Type B pancreatic cell (in vitro differentiated cells): ENCODE results near the gene SLC16A6. TPM values are rescaled to one million over a fixed set of nuclear protein-coding genes. Genes with fewer than 3 reads are reported as not detected.
A peak's percentile ranks its signal among the peaks of the same experiment; 100 is the strongest.

Source experiments
- DNase-seq: peaks from one replicate; pipeline ENCODE4 v3.0.0; 2021; ENCODE audit warnings: mixed read lengths; ENCODE audit not compliant: unreplicated experiment; ENCODE audit errors: extremely low spot score
- H3K27ac Mint-ChIP-seq: 2 replicates; pipeline ENCODE4 v1.8.0; 2021; ENCODE audit warnings: mild to moderate bottlenecking, mixed read lengths
- H3K27me3 Mint-ChIP-seq: 2 replicates; pipeline ENCODE4 v1.8.0; 2021; ENCODE audit warnings: mixed read lengths
- H3K36me3 Mint-ChIP-seq: 2 replicates; pipeline ENCODE4 v1.8.0; 2021; ENCODE audit warnings: mixed read lengths
- H3K4me1 Mint-ChIP-seq: one replicate; pipeline ENCODE4 v1.8.0; 2021; ENCODE audit warnings: mixed read lengths; ENCODE audit not compliant: unreplicated experiment
- H3K4me3 Mint-ChIP-seq: 2 replicates; pipeline ENCODE4 v1.8.0; 2021; ENCODE audit warnings: mild to moderate bottlenecking, mixed read lengths
- H3K9me3 Mint-ChIP-seq: 2 replicates; pipeline ENCODE4 v1.8.0; 2021; ENCODE audit warnings: mixed read lengths
- total RNA-seq: library from RNA; stranded (reverse); gene quantifications from 2 replicates; pipeline ENCODE4 v1.2.1, GENCODE V29; 2021; ENCODE audit warnings: low replicate concordance
- TF ChIP-seq, protein P1 (sequence below): fragments of 200-600 bp; sonication (generic); conservative IDR thresholded peaks from 2 replicates; pipeline ENCODE4 v1.5.0; 2021; ENCODE audit warnings: antibody characterized with exemption, mild to moderate bottlenecking

Gene SLC16A6
- total RNA-seq, 1 donor from 2014 or later: 1.6 TPM

- H3K9me3 Mint-ChIP-seq: no peaks in the 10 kb centered on the region
- TF ChIP-seq, protein P1, sequence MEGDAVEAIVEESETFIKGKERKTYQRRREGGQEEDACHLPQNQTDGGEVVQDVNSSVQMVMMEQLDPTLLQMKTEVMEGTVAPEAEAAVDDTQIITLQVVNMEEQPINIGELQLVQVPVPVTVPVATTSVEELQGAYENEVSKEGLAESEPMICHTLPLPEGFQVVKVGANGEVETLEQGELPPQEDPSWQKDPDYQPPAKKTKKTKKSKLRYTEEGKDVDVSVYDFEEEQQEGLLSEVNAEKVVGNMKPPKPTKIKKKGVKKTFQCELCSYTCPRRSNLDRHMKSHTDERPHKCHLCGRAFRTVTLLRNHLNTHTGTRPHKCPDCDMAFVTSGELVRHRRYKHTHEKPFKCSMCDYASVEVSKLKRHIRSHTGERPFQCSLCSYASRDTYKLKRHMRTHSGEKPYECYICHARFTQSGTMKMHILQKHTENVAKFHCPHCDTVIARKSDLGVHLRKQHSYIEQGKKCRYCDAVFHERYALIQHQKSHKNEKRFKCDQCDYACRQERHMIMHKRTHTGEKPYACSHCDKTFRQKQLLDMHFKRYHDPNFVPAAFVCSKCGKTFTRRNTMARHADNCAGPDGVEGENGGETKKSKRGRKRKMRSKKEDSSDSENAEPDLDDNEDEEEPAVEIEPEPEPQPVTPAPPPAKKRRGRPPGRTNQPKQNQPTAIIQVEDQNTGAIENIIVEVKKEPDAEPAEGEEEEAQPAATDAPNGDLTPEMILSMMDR: no peak
- H3K4me1 Mint-ChIP-seq: peaks cover 6% of the 10 kb centered on the region
- no peak overlapping the region for H3K4me3 Mint-ChIP-seq
- no peaks in the 10 kb centered on the region for H3K36me3 Mint-ChIP-seq
- DNase-seq: no peak
- H3K27ac Mint-ChIP-seq: no peak overlapping the region
- H3K27me3 Mint-ChIP-seq: peaks cover 30% of the 10 kb centered on the region
Observed at GRCh38 chr17:68295086-68295485, 4.2 kb upstream of the SLC16A6 start.

GRCh38 chr17:68294617-68295016 is 3.7 kb upstream of the SLC16A6 start:
- H3K4me1 Mint-ChIP-seq: peaks cover 10% of the 10 kb centered on the region
- no peaks in the 10 kb centered on the region for H3K9me3 Mint-ChIP-seq
- H3K4me3 Mint-ChIP-seq: no peak overlapping the region
- TF ChIP-seq, protein P1: no peak
- H3K27ac Mint-ChIP-seq: no peak overlapping the region
- H3K27me3 Mint-ChIP-seq: peaks cover 35% of the 10 kb centered on the region
- no peaks in the 10 kb centered on the region for H3K36me3 Mint-ChIP-seq
- no peak for DNase-seq

DNA sequence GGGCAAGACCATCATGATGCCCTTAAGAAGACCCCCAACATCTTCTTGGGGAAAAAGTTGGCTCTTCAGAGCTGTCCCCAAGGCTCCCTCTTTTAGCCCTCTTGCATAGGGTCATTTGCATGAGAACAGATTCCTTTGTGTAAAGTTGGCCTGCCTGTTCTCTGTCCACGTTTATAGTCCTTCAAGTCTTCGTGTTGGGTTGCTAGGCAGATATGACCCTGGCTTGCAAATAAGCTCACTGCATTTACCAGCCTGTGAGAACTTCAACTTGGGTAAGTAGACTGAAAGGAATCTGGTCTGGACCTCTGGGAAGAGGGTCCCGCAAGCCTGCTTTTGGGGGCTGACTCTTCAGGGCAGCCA is 3.2 kb upstream of the SLC16A6 start:
- no peaks in the 10 kb centered on the region for H3K9me3 Mint-ChIP-seq
- TF ChIP-seq, protein P1: no peak
- peaks cover 39% of the 10 kb centered on the region for H3K27me3 Mint-ChIP-seq
- no peaks in the 10 kb centered on the region for H3K36me3 Mint-ChIP-seq
- no peak for DNase-seq
- H3K4me1 Mint-ChIP-seq: peaks cover 11% of the 10 kb centered on the region
- peak overlapping the region; percentile 51 for H3K27ac Mint-ChIP-seq
- H3K4me3 Mint-ChIP-seq: peak overlapping the region; percentile 62

DNA sequence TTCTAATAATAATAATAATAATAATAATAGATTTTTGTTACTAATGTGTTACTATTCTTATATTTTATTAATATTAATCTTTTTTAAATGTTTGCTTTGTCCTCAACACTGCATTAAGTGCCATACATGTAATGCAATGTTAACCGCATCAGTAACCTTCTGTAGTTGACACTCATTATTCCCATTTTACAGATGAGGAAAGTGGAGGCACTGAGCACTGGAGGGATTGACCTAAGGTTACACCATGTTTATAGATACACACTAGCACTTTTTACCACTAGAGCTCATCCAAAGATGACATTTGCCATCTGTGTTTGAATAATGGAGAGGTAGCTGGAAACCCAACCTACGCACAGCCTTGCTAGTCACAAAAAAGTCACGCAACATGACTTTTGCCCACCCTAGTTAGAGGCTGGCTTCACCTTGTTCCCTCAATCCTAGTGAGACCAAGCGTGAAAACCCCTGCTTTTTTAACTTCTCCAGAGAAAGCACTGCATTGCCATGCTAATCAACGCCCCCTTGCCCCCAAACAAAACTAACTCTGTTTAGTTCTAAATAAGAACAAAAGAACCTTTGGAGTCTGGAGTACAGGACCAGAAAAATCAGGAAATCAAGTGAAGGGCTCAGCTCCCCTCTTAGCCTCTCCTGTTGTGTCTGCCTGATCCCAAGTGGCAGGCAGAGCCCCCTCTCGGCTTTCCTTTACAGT is 2.7 kb upstream of the SLC16A6 start:
- H3K36me3 Mint-ChIP-seq: no peaks in the 10 kb centered on the region
- DNase-seq: no peak
- peaks cover 45% of the 10 kb centered on the region for H3K27me3 Mint-ChIP-seq
- H3K9me3 Mint-ChIP-seq: no peaks in the 10 kb centered on the region
- TF ChIP-seq, protein P1: no peak
- H3K27ac Mint-ChIP-seq: peak overlapping the region; percentile 51
- peaks cover 11% of the 10 kb centered on the region for H3K4me1 Mint-ChIP-seq
- H3K4me3 Mint-ChIP-seq: peak overlapping the region; percentile 62

GRCh38 chr17:68292689-68293040 is 1.7 kb upstream of the SLC16A6 start:
- Mint-ChIP-seq H3K27me3 (peaks cover 50% of the 10 kb centered on the region), H3K36me3 (no peaks in the 10 kb centered on the region), H3K9me3 (no peaks in the 10 kb centered on the region), H3K4me1 (peaks cover 11% of the 10 kb centered on the region), H3K27ac (peak overlapping the region; percentile 7), H3K4me3 (peak overlapping the region; percentile 84)
- TF ChIP-seq, protein P1: no peak
- no peak for DNase-seq
